Stimulated activated CD4-positive, alpha-beta T cell treated with anti-CD3 and anti-CD28 coated beads, Interleukin-1b, Interleukin-23, amount 100 ng/mL, for 48 hours (primary cell): ENCODE results near the gene UBAP2.
"Not testable (repeated sequence)": the region's sequence is repeated elsewhere in the genome, so short reads cannot be mapped to it uniquely, and the experiment has no call there.

Source experiments
- DNase-seq: peaks from one replicate; pipeline ENCODE4 v3.0.0-alpha.2; 2020

Gene UBAP2

DNA sequence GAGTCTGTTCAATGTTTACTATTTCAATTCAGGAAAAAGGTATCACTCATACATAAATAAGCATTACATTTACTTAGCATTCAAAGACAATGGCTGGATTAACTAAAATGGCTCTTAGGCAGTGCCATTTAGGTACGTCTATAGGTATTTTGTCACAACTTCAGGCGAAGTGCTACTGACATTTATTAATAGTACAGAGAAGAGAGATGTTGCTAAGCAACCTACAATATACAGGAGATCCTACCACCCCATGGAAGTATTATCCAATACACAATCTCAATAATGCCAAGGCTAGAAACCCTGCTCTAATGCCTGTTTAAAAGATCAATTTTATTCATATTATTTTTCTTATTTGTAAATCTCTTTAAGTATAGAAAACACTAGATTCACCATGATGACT is 76.0 kb downstream of the UBAP2 start:
- DNase-seq, result no peak

DNA sequence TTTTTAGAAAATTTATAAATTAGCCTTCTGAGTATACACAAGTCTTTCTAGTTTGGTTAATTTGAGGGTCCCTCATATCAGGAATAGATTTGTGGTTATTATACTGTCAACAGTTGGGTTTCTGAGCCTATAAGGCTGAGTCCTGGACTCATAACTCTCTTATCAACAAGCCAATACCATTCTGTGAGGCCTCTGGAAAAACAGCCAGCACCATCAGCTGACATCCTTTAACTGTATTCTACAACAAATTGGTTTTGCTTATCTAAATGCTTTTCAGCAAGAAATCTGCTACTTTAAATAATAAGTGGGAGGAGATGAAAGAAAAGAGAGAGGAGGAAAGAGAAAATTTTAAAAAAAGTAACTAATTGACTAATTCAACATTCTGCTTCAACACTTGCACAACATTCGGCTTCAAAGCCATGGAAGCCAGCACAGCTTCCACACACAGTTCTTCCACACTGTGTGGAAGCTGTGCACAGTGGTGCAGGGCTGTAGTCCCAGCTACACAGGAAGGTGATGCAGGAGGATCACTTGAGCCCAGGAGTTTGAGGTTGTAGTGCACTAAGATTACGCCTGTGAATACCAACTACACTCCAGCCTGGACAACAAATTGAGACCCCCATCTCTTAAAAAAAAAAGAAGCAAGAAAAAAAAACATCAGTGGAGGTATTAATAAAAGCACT is 84.5 kb downstream of the UBAP2 start:
- no peak for DNase-seq

DNA sequence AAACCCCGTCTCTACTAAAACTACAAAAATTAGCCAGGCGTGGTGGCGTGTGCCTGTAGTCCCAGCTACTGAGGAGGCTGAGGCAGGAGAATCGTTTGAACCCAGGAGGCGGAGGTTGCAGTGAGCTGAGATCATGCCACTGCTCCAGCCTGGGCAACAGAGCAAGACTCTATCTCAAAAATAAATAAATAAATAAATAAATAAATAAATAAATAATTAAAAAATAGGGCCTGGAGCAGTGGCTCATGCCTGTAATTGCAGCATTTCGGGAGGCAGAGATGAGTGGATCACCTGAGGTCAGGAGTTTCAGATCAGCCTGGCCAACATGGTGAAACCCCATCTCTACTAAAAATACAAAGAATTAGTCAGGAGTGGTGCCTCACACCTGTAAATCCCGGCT is 86.2 kb downstream of the UBAP2 start:
- not testable (repeated sequence) for DNase-seq

DNA sequence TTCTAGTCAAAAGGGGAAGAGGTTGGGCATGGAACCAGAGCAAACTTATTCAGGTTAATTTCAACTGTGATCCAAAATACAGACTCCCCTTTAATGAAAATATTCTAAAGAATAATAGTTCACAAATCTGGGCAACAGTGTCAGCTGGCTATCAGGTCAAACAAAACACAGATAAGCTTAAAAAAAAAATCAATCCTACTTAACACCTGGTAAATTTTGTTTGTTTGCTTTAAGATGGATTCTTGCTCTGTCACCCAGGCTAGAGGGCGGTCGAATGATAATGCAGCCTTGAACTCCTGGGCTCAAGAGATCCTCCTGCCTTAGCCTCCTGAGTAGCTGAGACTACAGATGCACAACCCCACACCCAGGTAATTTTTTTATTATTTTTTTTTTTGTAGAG is 89.0 kb downstream of the UBAP2 start:
- DNase-seq, result no peak

DNA sequence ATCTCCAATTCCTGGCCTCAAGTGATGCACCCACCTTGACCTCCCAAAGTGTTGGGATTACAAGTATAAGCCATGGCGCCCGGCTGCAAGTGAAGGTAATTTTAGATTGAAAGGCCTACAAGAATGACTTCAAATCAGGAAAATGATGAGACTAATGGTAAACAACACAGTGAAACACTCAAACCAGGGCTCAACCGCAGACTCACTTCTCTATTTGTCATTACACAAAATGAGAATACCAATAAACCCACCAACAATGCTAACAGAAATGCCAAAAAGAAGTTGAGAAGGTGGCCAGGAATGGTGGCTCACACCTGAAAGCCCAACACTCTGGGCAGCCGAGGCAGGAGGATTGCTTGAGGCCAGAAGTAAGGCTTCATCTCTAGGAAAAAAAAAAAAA is 92.1 kb downstream of the UBAP2 start:
- DNase-seq, result no peak

DNA sequence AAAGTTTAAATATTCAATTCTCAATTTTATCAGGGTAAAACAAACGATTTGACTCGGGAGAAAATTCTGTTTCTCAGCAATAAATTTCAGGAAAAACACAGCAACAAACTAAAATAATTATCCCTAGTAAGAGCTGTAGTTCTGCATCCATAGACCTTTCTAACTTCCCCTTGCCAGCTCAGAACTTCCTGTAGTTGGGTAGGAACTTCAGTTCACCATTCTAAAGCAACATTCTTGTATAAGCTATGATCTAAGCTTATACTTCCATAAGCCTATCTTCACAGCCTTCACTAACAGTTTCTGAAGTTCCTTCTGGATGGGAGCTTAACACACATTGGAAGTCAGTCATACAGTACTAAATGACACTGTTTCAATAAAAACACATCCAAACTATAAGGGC is 96.6 kb downstream of the UBAP2 start:
- no peak for DNase-seq

- no peak for DNase-seq
These were observed 98.3 kb downstream of the UBAP2 start for GRCh38 chr9:33950371-33950770.

DNA sequence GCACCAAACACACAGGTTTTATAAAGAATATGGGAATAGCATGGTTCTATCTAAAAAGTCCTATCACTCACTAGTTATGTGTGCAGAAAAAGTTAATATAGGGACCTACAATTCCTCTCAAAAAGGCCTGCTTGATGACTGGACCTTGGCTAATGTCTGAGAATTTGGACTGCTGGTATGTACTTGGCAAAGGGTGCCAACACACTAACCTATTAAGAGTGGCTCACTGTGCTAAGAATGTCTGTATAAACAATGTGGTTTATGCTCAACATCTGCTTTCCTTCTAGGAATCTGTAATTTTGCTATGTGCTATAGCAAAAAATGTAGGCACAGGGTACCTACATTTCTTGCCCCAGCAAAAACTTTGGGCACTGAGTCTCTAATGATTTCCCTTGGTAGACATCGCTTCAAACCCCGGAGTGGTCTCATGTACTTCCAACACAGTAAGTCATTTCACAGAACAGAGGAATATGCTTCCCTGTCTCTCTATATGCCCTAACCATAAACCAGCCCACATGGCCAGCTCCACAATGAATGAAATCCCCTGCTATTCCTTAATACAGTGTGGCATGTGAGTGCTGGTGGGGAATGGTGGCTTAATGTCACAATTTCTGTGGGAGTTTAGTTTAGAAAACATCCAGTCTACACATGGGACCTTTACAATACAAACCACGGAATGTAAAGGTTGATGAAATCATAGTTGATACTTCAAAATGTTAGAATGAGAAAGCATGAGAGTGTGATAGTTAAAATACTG is 101.7 kb downstream of the UBAP2 start:
- no peak for DNase-seq

DNA sequence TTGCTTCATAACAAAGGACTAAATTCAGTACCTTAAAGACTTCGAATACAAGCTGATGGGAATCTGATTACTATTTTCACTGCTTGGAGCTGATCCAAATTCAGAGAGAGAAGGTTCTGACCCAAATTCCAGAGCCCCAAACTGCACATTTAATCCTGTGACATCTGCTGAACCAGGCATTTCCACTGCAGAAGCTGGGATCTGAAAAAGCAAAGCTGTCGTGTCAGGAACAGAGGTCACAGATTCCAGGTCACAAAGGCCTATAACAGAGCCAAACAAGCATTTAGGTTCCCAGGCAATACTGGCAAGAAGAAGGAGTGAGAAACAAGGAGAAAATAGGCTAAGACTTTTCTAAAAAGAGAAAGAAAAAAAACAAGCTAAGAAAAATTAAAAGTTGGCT is 105.3 kb downstream of the UBAP2 start:
- DNase-seq, result no peak

DNA sequence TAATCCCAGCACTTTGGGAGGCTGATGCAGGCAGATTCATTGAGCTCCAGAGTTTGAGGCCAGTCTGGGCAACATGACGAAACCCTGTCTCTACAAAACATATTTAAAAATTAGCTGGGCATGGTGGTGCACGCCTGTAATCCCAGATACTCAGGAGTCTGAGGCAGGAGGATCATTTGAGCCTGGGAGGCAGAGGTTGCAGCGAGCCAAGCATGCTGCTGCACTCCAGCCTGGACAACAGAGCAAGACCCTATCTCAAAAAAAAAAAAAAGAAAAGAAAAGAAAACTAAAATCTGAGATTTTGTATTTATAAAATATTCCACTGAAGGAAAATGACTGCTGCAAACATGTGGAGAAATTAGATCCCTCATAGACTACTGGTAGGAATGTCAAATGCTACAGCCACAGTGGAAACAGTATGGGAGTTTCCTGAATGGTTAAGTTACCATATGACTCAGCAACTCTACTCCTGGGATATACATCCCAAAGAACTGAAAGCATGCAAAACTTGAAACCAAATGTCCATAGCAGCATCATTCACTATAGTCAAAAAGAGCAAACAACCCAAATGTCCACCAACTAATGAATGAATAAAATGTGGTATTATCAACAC is 106.1 kb downstream of the UBAP2 start:
- no peak for DNase-seq

GRCh38 chr9:33939924-33940874 is 108.5 kb downstream of the UBAP2 start:
- DNase-seq, result no peak

GRCh38 chr9:33934188-33934878 is 114.4 kb downstream of the UBAP2 start:
- DNase-seq, result no peak

DNA sequence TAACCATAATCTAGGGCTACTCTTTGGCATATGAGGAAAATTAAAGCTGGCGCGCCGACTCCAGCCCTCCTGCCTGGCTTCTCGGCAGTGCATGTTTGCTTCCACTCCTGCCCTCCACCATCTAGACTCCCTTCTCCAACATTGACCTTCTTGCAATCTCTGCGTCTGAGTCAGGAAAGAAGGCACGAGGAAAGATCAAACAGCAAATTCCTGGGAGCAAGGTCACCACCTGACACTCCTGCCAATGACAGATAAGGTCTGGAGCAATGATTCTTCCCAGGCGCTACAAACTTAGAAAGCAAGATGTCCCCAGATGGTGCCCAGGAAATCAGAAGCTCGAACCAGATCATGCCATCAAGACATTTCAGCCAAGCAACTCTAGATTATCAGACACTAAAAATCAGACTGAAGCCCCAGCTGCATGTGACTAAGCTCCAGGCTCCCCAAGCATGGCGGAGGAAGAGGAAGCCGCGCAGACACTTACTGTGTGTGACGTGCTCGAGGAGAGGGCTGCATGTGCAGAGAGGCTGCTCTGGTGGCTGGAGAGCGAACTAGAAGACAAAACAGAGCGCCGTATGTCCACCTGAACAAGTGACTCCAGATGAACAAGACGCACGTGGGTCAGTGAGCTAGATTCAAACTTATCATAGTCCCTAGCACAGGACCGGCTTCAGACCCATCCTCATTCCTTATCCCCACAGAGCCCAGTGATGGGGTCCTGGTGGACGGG is 116.4 kb downstream of the UBAP2 start:
- no peak for DNase-seq

GRCh38 chr9:33931326-33931725 is 117.4 kb downstream of the UBAP2 start:
- DNase-seq, result no peak

- DNase-seq, result no peak
These were observed 121.0 kb downstream of the UBAP2 start for GRCh38 chr9:33927694-33928093.

DNA sequence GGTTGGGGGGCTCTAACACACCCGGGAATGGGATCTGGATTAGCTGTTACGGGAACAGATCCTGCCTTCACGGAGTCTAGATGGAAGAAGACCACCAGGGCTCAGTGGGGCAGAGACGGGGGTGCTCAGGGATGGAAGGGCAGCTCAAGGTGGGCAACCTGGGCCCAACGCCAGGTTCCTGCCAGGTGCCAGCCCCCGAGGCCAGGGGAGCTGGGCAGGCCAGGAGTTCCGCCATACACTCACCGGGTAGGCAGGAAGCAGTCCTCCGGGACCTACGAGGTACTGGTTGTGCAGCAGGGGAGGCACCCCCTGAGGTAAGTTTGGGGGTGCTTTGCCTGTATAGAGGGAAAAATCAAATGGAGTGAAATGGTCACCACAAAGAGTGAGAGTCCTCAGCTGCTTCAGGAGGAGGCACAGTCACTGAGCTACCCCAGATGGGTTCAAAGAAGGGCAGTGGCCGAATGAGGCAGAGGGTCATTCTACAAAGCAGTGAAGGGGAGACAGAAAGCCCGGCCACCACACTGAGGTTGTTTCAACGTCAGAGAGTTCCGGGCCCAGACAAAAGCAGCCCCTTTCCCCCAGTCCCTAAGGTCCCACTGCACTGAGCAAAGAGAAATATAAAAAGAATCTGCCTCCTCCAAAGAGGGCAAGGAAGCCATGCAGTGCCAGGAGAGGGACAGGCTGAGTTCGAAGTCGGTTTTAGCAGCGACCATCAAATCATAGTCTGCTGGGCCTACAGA is 121.8 kb downstream of the UBAP2 start:
- DNase-seq, result no peak

DNA sequence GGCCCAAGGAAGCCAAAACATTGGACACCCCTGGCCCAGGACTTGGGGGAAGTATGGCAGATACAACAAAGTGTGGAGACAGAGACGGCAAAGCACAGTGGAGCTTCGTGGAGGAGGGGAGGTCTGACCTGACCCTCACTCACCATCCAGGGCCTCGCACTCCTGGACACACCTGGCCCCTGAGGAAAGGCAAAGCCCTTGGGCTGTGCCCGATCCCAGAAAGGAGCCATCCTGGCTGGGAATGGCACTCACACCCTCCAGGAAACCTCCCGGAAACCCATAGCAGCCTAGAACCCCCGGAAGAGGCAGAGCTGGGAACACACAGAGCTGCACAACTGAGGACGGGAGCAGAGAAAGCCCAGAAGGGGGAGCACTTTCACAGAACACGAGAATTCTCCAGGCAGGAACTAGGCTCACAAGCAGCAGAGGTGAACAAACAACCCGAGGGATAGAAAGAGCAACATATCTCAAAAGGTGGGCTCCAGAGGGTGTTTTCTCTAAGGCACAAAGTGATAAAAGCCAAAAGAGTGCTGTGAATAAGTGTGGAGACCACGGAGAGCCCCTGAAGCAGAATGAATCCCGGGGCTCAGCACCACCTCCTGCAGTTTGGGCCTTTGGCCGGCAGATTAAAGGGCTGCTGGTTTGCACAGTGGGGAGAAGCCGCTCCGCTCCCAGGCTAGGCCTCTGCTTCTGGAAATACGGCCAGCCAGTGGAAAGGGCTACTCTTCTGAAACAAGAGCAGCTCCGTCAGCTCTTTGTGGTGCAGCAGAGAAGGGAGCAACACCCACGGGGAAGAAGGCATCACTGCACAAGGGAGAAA is 123.5 kb downstream of the UBAP2 start:
- DNase-seq, result no peak

GRCh38 chr9:33923998-33924701 is 124.5 kb downstream of the UBAP2 start:
- no peak for DNase-seq

- no peak for DNase-seq
These were observed 125.6 kb downstream of the UBAP2 start for GRCh38 chr9:33923079-33923478.
